GM20431 (cell line): ENCODE measurements around the gene OR6Q1.
"Not testable (repeated sequence)": the region's sequence is repeated elsewhere in the genome, so short reads cannot be mapped to it uniquely, and the experiment has no call there.

ENCODE experiments used
- in situ Hi-C: fragments of 300-500 bp; cut with MseI, MboI; formaldehyde crosslinking; loops from one replicate; pipeline ENCODE4 v1.15.0; 2020; ENCODE audit warnings: low sequenced_read_pairs; ENCODE audit not compliant: unreplicated experiment

Gene OR6Q1, protein sequence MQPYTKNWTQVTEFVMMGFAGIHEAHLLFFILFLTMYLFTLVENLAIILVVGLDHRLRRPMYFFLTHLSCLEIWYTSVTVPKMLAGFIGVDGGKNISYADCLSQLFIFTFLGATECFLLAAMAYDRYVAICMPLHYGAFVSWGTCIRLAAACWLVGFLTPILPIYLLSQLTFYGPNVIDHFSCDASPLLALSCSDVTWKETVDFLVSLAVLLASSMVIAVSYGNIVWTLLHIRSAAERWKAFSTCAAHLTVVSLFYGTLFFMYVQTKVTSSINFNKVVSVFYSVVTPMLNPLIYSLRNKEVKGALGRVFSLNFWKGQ

GRCh38 chr11:58030653-58031052 is at the start of gene OR6Q1:
Gene OR6Q1 (plus strand): TSS chr11:58030953. CDS start chr11:58030953, 0 bp downstream.
- in situ Hi-C loops: no loop called here

DNA sequence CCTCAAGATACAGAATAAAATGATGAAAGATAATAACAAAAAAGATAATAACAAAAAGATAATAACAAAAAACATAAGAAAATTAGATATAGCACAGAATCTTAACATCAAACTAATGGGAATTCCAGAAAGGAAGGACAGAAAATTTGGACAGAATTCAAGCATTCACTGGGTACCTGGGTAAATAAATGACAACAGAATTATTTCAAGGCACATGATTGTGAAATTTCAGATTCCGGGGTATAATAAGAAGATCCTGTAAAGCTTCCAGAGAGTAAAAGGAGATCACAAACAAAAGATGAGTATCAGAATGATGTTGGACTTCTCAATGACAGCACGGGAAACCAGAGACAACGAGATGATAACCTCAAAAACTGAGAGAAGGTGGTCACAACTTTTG is 49.2 kb upstream of the OR6Q1 start:
- in situ Hi-C loops: no loop called here

DNA sequence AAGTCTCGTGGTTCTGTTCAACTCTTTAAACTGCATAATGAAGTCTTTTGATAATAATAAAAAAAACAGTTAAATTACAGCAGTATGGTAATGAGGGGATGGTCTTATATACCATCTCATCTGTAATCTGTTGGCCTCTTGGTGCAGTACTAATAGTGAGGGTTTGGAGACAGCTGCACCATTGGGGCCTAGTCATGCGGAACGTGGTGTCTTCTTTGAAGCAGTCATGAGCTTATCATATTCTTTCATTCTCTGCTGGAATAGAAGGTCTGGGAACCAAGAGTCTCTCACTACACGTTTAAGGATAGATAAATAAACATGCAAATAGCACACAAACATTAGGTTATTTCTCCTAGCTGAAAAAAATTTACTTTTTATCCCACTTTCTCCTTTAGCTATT is 48.0 kb upstream of the OR6Q1 start:
- in situ Hi-C loops: no loop called here

- in situ Hi-C loops: no loop called here
Observed at GRCh38 chr11:57983191-57983590, 47.6 kb upstream of the OR6Q1 start.

DNA sequence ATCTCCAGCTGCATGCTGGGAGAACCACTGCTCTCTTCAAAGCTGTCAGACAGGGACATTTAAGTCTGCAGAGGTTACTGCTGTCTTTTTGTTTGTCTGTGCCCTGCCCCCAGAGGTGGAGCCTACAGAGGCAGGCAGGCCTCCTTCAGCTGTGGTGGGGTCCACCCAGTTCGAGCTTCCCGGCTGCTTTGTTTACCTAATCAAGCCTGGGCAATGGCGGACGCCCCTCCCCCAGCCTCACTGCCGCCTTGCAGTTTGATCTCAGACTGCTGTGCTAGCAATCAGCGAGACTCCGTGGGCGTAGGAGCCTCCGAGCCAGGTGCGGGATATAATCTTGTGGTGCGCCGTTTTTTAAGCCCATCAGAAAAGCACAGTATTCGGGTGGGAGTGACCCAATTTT is 31.2 kb upstream of the OR6Q1 start:
- in situ Hi-C loops: not testable (repeated sequence)

DNA sequence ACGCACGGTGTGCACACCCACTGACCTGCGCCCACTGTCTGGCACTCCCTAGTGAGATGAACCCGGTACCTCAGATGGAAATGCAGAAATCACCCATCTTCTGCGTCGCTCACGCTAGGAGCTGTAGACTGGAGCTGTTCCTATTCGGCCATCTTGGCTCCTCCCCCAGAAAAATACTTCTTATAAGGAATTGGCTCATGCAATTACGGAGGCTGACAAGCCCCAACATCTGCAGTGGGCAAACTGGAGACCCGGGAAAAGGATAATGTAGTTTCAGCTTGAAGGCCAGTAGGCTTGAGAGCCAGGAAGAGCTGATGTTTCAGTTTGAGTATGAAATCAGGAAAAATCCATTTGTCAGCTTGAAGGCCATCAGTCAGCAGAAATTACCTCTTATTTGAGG is 30.7 kb upstream of the OR6Q1 start:
- in situ Hi-C loops: not testable (repeated sequence)

DNA sequence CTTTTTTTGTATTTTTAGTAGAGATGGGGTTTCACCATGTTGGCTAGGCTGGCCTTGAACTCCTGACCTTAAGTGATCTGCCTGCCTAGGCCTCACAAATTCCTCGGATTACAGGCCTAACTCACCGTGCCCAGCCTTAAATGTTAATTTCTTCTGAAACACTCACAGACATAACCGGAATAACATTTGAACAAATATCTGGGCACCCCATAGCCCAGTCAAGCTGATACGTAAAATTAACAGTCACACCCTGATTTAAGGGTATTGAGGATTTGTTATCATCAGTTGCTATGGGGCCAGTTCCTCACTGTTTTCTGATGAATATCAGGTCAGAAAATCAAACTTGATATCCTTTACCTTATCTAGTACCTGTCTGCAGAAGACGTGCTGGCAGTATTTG is 30.1 kb upstream of the OR6Q1 start:
- in situ Hi-C loops: no loop called here

DNA sequence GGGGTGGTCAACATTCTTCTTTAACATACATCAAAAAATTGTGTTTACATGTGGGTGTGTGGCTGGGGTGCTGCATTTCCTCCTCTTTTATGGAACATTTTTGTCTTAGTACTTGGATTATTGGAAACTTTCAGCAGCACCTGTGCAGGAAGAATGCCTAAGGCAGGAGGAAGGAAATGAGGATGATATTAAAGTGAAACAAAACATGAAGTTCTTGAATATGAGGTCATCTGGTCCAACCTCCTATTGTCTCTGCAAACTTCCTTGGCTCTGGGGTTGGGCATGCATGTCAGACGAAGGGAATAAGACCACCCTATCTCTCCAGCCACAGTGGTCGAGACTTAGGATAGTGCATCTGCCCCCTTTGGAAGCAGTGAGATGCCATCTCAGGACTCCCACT is 27.7 kb upstream of the OR6Q1 start:
- in situ Hi-C loops: no loop called here

GRCh38 chr11:58003591-58003990 is 27.2 kb upstream of the OR6Q1 start:
- in situ Hi-C loops: no loop called here

DNA sequence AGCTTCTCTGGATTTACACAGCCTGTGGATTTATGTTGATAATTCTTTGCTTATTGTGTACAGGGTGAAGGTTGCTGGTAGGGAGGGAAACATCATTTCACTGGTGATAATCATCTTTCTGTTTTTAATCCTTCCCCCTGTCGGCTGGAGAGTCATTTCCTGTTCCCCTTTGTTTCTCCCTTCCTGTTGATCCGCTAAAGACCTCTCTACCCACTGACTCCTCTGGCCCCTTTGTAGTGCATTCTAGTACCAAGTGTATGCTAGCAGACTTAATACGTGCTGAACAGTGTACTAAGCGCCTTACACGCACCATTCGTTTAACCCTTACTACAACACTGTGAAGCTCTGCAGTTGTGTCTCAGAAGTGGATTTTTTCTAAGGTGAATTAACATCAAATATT is 26.1 kb upstream of the OR6Q1 start:
- in situ Hi-C loops: no loop called here

- in situ Hi-C loops: no loop called here
Observed at GRCh38 chr11:58006940-58007339, 23.8 kb upstream of the OR6Q1 start.

DNA sequence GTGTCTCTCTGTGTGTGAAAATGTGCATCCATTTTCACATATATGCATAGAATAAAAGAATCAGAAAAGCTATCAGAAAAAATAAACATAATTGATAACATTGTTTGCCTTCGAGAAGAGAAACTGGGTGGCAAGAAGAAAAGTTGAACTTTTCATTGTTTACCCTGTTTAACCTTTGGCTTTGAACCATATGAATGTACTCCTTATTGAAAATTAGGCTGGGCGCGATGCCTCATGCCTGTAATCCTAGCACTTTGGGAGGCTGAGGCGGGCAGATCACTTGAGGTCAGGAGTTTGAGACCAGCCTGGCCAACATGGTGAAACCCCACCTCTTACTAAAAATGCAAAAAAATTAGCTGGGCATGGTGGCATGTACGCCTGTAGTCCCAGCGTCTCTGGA is 19.0 kb upstream of the OR6Q1 start:
- in situ Hi-C loops: no loop called here

- in situ Hi-C loops: no loop called here
Observed at GRCh38 chr11:58023435-58023931, 7.3 kb upstream of the OR6Q1 start, which contains the start of gene OR9Q1. Gene OR9Q1 (plus strand): TSS chr11:58023881. CDS start chr11:58179445, 155,564 bp downstream.

- in situ Hi-C loops: no loop called here
Observed at GRCh38 chr11:58024601-58025091, 6.1 kb upstream of the OR6Q1 start.

GRCh38 chr11:58027341-58027740 is 3.4 kb upstream of the OR6Q1 start:
- in situ Hi-C loops: no loop called here

GRCh38 chr11:58028687-58029411 is 1.9 kb upstream of the OR6Q1 start:
- in situ Hi-C loops: no loop called here

DNA sequence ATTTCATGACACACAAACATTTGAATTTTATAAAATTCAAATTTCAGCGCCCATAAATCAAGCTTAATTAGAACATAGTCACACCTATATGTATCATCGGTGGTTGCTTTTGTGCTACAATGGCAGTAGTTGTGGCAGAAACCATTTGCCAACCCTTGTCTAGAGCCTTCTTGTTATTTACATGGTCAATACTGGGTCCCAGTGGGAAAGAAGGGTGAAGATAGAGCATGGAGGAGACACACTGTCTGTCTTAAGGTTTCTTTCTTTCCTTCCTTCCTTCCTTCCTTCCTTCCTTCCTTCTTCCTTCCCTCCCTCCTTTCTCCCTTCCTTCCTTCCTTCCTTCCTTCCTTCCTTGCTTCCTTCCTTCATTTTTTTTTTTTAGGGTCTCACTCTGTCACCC is 3.7 kb downstream of the OR6Q1 start:
- in situ Hi-C loops: no loop called here

DNA sequence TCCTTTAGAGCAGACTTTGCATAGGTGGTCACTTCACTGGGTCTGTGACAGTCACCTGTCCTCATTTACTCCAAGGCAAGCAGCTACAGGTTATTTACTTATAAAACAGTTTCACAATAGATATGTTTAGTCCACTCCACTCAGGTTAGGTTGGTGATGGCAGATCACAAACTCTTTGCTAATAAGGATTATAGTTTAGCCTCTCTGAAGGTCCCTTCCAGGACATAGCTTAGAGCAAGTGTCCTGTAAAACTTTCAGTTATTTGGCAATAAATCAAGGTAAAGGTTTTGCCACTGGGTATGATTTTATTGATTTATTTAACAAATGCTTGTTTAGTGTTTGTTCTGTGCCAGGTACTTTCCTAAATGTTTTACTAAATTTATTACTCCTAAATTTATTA is 8.8 kb downstream of the OR6Q1 start:
- in situ Hi-C loops: no loop called here

- in situ Hi-C loops: no loop called here
Observed at GRCh38 chr11:58043379-58043778, 12.6 kb downstream of the OR6Q1 start.

DNA sequence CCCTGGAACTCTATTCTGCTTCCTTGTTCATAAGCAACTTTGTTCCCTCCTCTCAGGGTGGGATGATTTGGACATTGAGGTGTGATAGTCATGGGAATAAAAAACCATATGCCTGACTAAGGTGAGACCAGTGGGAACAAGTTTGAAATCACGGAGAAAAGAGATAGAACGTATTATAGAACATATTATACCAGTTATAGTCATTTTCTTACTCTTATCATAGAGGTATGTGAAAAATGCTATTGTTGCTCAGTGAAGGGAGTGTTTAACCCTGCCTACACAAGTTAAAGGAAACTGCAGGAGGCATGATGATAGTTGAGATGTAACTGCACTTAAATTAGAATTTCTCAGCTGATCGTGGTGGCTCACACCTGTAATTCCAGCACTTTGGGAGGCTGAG is 15.5 kb downstream of the OR6Q1 start:
- in situ Hi-C loops: no loop called here

DNA sequence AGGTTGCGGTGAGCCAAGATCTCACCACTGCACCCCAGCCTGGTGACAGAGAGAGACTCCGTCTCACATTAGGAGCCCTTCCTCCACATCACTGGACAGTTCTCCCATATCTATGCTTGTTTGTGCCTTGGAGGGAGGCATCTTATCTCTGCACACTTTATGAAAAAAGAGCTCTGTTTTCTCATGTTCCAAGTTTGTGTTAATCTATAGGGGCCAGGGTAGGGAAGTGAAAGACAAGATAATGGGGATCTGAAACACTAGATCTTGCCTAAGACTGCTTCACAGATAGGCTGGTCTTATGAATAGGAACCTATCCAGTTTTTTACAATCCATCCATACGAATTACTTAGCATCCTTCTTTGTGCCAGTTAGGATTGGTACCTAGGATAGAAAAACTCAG is 17.1 kb downstream of the OR6Q1 start:
- in situ Hi-C loops: no loop called here
